Stomach smooth muscle (tissue), 2 donors: ENCODE measurements around the gene POLE3.

Experiments used
- H3K27ac ChIP-seq: one replicate; pipeline ENCODE4 v1.7.0; 2013; ENCODE audit warnings: mild to moderate bottlenecking, low read length, inconsistent platforms
- H3K27me3 ChIP-seq, 2 donors: one replicate each; pipeline ENCODE4 v1.7.0; 2013; ENCODE audit warnings: low read length in 2 of 2; ENCODE audit not compliant: insufficient read depth in 2 of 2, control insufficient read depth in 1 of 2
- H3K36me3 ChIP-seq, 2 donors: one replicate each; pipeline ENCODE4 v1.7.0; 2013; ENCODE audit warnings: low read length in 2 of 2; ENCODE audit not compliant: control insufficient read depth in 2 of 2, insufficient read depth in 2 of 2
- H3K4me1 ChIP-seq: one replicate; pipeline ENCODE4 v1.7.0; 2013; ENCODE audit warnings: low read length; ENCODE audit not compliant: control insufficient read depth, insufficient read depth
- H3K4me3 ChIP-seq, 2 donors: one replicate each; pipeline ENCODE4 v1.7.0; 2013; ENCODE audit warnings: low read length in 2 of 2
- H3K9ac ChIP-seq, 2 donors: one replicate each; pipeline ENCODE4 v1.7.0; 2013; ENCODE audit warnings: low read length in 2 of 2, mild to moderate bottlenecking in 1 of 2
- H3K9me3 ChIP-seq, 2 donors: one replicate each; pipeline ENCODE4 v1.7.0; 2013; ENCODE audit warnings: low read length in 2 of 2; ENCODE audit not compliant: control insufficient read depth in 2 of 2
- donor health status: healthy.
- donor health status: Pancreatic carcinoma.

The POLE3 gene

GRCh38 chr9:113363336-113363735 lies 47.1 kb downstream of the POLE3 start:
- H3K4me3 ChIP-seq = no peak overlapping the region
- H3K9ac ChIP-seq = no peak overlapping the region
- no peaks in the 10 kb centered on the region for H3K4me1 ChIP-seq
- no peaks in the 10 kb centered on the region for H3K36me3 ChIP-seq
- no peaks in the 10 kb centered on the region for H3K9me3 ChIP-seq
- no peak overlapping the region for H3K27ac ChIP-seq
- no peaks in the 10 kb centered on the region for H3K27me3 ChIP-seq

GRCh38 chr9:113361304-113362018 lies 49.0 kb downstream of the POLE3 start:
- H3K36me3 ChIP-seq = no peaks in the 10 kb centered on the region
- H3K4me1 ChIP-seq = no peaks in the 10 kb centered on the region
- H3K9me3 ChIP-seq = no peaks in the 10 kb centered on the region
- no peaks in the 10 kb centered on the region for H3K27me3 ChIP-seq
- H3K4me3 ChIP-seq = no peak overlapping the region
- no peak overlapping the region for H3K9ac ChIP-seq
- no peak overlapping the region for H3K27ac ChIP-seq

GRCh38 chr9:113360242-113360842 lies 50.1 kb downstream of the POLE3 start:
- H3K27ac ChIP-seq = no peak overlapping the region
- H3K9ac ChIP-seq = no peak overlapping the region
- no peaks in the 10 kb centered on the region for H3K36me3 ChIP-seq
- H3K4me1 ChIP-seq = no peaks in the 10 kb centered on the region
- no peak overlapping the region for H3K4me3 ChIP-seq
- no peaks in the 10 kb centered on the region for H3K27me3 ChIP-seq
- no peaks in the 10 kb centered on the region for H3K9me3 ChIP-seq

- no peak overlapping the region for H3K9ac ChIP-seq
Observed at GRCh38 chr9:113359385-113359784, 51.1 kb downstream of the POLE3 start.

More at GRCh38 chr9:113359385-113359784, 51.1 kb downstream of the POLE3 start:
- no peak overlapping the region for H3K4me3 ChIP-seq
- no peaks in the 10 kb centered on the region for H3K27me3 ChIP-seq
- H3K36me3 ChIP-seq = no peaks in the 10 kb centered on the region
- no peaks in the 10 kb centered on the region for H3K4me1 ChIP-seq
- no peak overlapping the region for H3K27ac ChIP-seq
- H3K9me3 ChIP-seq = no peaks in the 10 kb centered on the region
